Measurements from ENCODE around the gene THAP10.
"Not testable (repeated sequence)": the region's sequence is repeated elsewhere in the genome, so short reads cannot be mapped to it uniquely, and the experiment has no call there.

THAP10 gene

DNA sequence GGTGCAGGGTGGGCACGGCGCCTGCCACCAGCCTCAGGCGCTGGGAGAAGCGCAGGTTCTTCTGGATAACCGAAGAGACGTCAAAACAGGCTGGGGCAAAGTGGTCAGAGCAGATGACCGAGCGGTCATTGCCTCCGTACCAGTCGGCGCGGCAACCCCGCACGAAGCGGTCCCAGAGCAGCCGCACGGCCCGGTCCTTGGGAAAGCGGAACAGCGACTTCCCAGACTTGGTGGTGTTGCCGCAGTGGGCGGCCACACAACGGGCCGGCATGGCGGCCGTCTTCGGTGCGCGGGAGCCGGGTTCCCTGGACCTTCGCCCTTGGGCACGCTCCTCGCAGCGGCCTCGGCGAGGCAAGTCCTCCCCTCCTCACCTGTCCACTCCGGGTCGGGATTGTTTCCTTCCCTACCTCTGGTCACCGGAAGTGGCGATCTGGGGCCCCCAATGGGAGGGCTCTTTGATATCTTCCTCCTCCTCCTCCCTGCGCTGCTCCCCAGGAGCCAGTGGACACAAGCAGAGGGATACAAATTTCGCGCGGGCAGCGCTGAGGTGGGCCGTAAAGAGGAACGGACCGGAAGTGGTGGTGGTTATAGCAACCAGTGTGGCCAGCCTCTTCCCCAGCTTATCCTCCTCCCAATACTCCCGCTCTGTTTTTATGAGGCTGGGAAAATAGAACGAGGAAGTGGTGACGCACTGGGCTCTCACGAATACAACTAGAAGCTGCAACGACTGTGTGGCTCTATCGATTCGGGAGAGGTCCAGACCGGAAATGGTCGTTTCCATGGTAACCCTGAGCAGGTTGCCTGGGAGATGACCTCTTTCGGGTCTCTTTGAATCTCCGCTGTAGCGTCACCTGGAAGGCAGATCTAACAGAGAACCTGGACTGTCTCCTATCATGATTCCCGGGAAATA lies at the start of gene THAP10, which contains the start of gene LRRC49:
THAP10 (minus strand) TSS at position 432 of the 910 bp plus-strand sequence; CDS start at position 271, 161 bp downstream.
LRRC49 (plus strand) TSS at position 825 of the 910 bp plus-strand sequence; CDS start at position 894, 69 bp downstream.
- peak; percentile 92 for DNase-seq (ENCODE audit: low read depth)
- no peak for TF ChIP-seq CTCF (IDR thresholded peaks at IDR 0.05; ENCODE audit: insufficient read depth, low read depth, low read length, missing control alignments)
- peak within 1 kb of the TSS; percentile 66 for H3K4me3 ChIP-seq (ENCODE audit: low read depth, low read length)

DNA sequence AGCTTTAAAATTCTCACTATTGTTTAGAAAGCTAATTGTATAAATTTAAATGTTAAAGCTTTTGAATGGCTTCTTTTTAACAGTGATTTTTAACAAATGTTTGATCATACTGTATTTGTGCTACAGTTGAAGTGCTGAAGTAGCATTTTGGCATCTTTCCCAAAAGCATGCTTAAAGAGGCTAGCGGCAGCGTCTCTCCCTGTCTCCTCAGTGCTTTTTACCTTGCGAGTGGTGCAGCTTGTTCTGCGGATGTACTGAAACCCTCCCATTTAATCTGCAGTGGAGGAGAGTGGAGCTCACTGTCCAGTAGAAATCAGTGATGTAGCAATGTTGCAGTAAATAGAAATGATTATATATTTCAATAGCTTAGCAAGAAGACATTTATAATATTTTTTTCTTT lies 44.1 kb upstream of the THAP10 start:
- no peak for DNase-seq (ENCODE audit: low read depth)
- no peak overlapping the region for H3K4me3 ChIP-seq (ENCODE audit: low read depth, low read length)
- no peak for TF ChIP-seq CTCF (IDR thresholded peaks at IDR 0.05; ENCODE audit: insufficient read depth, low read depth, low read length, missing control alignments)

DNA sequence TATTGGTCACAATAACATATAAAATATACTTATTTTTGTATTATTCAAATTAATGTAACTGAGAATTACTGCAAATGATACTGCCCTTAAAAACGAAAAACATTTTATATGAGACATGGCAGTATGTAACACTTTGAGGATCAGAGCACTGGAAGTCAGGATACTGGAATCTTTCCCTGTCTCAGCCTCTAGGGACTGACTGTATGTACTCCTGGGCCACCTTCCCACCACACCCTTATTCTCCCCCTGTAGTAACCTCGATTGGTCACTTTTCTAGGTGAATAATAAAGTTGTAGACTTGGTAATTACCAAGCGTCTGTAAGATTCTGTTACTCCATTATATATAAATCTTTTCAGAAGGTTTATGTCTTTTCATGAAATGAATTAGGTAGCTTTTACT lies 43.4 kb upstream of the THAP10 start:
- TF ChIP-seq CTCF (IDR thresholded peaks at IDR 0.05; ENCODE audit: insufficient read depth, low read depth, low read length, missing control alignments): no peak
- no peak for DNase-seq (ENCODE audit: low read depth)
- H3K4me3 ChIP-seq (ENCODE audit: low read depth, low read length): no peak overlapping the region

DNA sequence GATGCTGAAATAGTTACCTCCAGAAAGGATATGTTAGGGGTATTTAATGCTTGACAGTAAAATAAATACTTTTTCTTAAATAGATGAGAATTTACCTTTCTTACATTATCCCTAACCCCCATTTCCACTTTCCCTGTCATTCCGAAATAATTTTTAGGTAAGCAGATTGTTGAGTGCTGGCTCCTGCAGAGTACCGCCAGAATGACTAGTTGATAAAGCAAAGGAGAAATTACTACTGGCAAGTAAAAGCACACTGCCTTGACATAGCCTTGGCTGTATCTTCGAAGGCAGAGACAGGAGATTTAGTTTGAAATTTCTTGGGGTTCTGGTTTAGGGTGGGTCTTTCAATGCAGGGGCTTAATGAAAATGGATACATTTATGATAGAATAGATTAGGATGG lies 41.2 kb upstream of the THAP10 start:
- no peak for DNase-seq (ENCODE audit: low read depth)
- H3K4me3 ChIP-seq (ENCODE audit: low read depth, low read length): no peak overlapping the region
- no peak for TF ChIP-seq CTCF (IDR thresholded peaks at IDR 0.05; ENCODE audit: insufficient read depth, low read depth, low read length, missing control alignments)

DNA sequence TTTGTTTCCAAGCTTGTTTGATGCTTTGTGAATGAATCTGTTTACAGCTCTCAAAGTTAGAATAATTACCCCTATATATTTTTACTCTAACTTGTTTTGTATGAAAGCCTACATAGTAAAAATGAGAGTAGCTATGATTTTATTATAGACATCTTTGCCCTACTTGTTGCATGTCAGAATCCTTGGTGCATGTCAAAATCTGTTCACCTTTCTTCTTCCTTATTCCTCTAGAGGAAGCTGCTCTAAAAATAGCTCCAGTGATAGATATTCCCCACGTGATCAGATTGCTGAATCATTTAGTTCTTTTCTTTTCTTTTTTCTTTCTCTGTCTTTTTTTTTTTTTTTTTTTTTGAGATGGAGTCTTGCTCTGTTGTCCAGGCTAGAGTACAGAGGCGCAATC lies 40.2 kb upstream of the THAP10 start:
- peak; percentile 55 for DNase-seq (ENCODE audit: low read depth)
- no peak for TF ChIP-seq CTCF (IDR thresholded peaks at IDR 0.05; ENCODE audit: insufficient read depth, low read depth, low read length, missing control alignments)
- H3K4me3 ChIP-seq (ENCODE audit: low read depth, low read length): no peak overlapping the region

DNA sequence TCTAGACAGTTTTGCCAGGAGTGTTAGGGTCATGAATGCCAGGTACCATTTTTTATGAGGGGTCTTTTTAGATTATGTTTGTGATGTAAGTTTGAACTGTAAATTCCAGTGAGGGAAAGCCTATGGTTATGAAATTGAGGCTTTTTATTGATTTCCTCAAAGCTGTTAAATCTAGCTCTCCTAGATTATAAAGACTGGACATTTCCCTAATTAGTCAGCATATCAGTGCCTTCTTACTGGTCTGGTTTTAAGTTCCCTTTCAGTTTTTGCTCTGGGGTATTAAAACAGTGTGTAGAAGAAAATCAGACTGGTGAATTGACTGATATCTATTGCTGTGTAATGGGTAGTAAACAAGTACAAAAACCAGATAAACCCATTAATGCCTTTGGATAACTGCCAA lies 39.6 kb upstream of the THAP10 start:
- no peak for TF ChIP-seq CTCF (IDR thresholded peaks at IDR 0.05; ENCODE audit: insufficient read depth, low read depth, low read length, missing control alignments)
- no peak overlapping the region for H3K4me3 ChIP-seq (ENCODE audit: low read depth, low read length)
- no peak for DNase-seq (ENCODE audit: low read depth)

GRCh38 chr15:70926914-70927313 lies 34.7 kb upstream of the THAP10 start:
- H3K4me3 ChIP-seq (ENCODE audit: low read depth, low read length); DNase-seq (ENCODE audit: low read depth): not testable (repeated sequence)

Measured in GM12865 (cell line).